Endothelial cell of umbilical vein (primary cell): ENCODE data around the gene GAS2L3. TPM values are rescaled to one million over a fixed set of nuclear protein-coding genes. Genes with fewer than 3 reads are reported as not detected.
A peak's percentile ranks its signal among the peaks of the same experiment; 100 is the strongest.

Experiments used
- BruUV-seq: library from RNA; stranded (reverse); fragments of 400-500 nt; replicated peaks from 2 replicates; lab custom pipeline; 2021; lab: Mats Ljungman, UMichigan
- CTCF ChIA-PET: fragments of 300-600, 350-600 bp; sonication (Branson Sonifier 250); formaldehyde crosslinking; loops from one replicate; lab custom pipeline; 2021; ENCODE audit warnings: antibody characterized with exemption, inconsistent platforms; lab: Charles Lee
- POLR2A ChIA-PET: fragments of 300-600, 350-600 bp; sonication (Branson Sonifier 250); formaldehyde crosslinking; loops from one replicate; lab custom pipeline; 2021; ENCODE audit warnings: antibody characterized with exemption, inconsistent platforms; lab: Charles Lee
- DNase-seq: peaks from one replicate; pipeline ENCODE4 v3.0.0-alpha.2; 2011; ENCODE audit warnings: low read depth, low spot score
- FAIRE-seq: peaks from 2 replicates; lab custom pipeline; 2011; peaks lifted over from hg19 to GRCh38; lab: Jason Lieb, UNC
- H2AFZ ChIP-seq: 2 replicates; pipeline ENCODE4 v1.6.0; 2012; ENCODE audit warnings: low read depth, low read length, control low read depth, inconsistent platforms
- H3K27ac ChIP-seq: 2 replicates; pipeline ENCODE4 v1.5.1; 2011; ENCODE audit warnings: low read depth, mild to moderate bottlenecking, control low read depth, low read length, moderate library complexity; ENCODE audit not compliant: insufficient read depth
- H3K27me3 ChIP-seq, 2 experiments: 2 replicates each; pipeline versions ENCODE4 v1.6.0 to v1.6.1; 2011; ENCODE audit warnings: low read length in 2 of 2, mixed read lengths in 1 of 2; ENCODE audit not compliant: control insufficient read depth in 2 of 2, insufficient read depth in 2 of 2
- H3K36me3 ChIP-seq, 2 experiments: 2 replicates in 1 of 2; 3 replicates in 1 of 2; pipeline ENCODE4 v1.5.1; 2011; ENCODE audit warnings: low read length in 2 of 2, mild to moderate bottlenecking in 1 of 2, moderate library complexity in 1 of 2; ENCODE audit not compliant: control insufficient read depth in 2 of 2, insufficient read depth in 2 of 2; ENCODE audit errors: extremely low read depth in 1 of 2
- H3K4me1 ChIP-seq: 3 replicates; pipeline ENCODE4 v1.5.1; 2011; ENCODE audit warnings: mild to moderate bottlenecking, low read length; ENCODE audit not compliant: control insufficient read depth, insufficient read depth; ENCODE audit errors: extremely low read depth
- H3K4me2 ChIP-seq: 2 replicates; pipeline ENCODE4 v1.6.1; 2011; ENCODE audit warnings: low read length, control low read depth, mixed read lengths; ENCODE audit not compliant: insufficient read depth
- H3K4me3 ChIP-seq, 3 experiments: fragments of 200-600 bp in 1 of 3; sonication (generic), shearing (Covaris generic) in 1 of 3; replicated peaks in 1 of 3; 2 replicates each; pipeline ENCODE4 v1.5.1; 2011 to 2016; ENCODE audit warnings: control low read depth in 3 of 3, low read length in 3 of 3, mild to moderate bottlenecking in 2 of 3, inconsistent platforms in 1 of 3, low read depth in 1 of 3, moderate library complexity in 1 of 3; ENCODE audit not compliant: insufficient read depth in 1 of 3
- H3K79me2 ChIP-seq: 2 replicates; pipeline ENCODE4 v1.6.0; 2012; ENCODE audit warnings: low read length, inconsistent platforms; ENCODE audit not compliant: control insufficient read depth, insufficient read depth
- H3K9ac ChIP-seq: replicated peaks from 2 replicates; pipeline ENCODE3; 2011; ENCODE audit warnings: low read length, control low read depth; ENCODE audit not compliant: insufficient read depth; ENCODE audit errors: extremely low read depth
- H3K9me1 ChIP-seq: replicated peaks from 3 replicates; pipeline ENCODE4 v1.6.0; 2011; ENCODE audit warnings: mild to moderate bottlenecking, low read length; ENCODE audit not compliant: control insufficient read depth, insufficient read depth; ENCODE audit errors: extremely low read depth
- H3K9me3 ChIP-seq: replicated peaks from 2 replicates; pipeline ENCODE4 v1.5.1; 2012; ENCODE audit warnings: low read length, inconsistent platforms; ENCODE audit not compliant: control insufficient read depth, insufficient read depth
- H4K20me1 ChIP-seq: replicated peaks from 2 replicates; pipeline ENCODE3; 2011; ENCODE audit warnings: mild to moderate bottlenecking, low read length; ENCODE audit not compliant: control insufficient read depth, insufficient read depth; ENCODE audit errors: extremely low read depth
- CTCF ChIP-seq, 2 donors: IDR thresholded peaks; 1 replicate in 1 of 2; 2 replicates in 1 of 2; pipeline ENCODE4 v1.5.1; 2011; ENCODE audit warnings: low read length in 2 of 2, mild to moderate bottlenecking in 2 of 2, moderate library complexity in 2 of 2, control low read depth in 1 of 2, inconsistent platforms in 1 of 2, low read depth in 1 of 2; ENCODE audit not compliant: insufficient read depth in 1 of 2; ENCODE audit errors: extremely low read depth in 1 of 2
- EZH2 ChIP-seq: IDR thresholded peaks from 2 replicates; pipeline ENCODE4 v1.6.1; 2012; ENCODE audit warnings: borderline replicate concordance, low read depth, mild to moderate bottlenecking, moderate library complexity, low read length, inconsistent platforms; ENCODE audit not compliant: severe bottlenecking
- FOS ChIP-seq: IDR thresholded peaks from 2 replicates; pipeline ENCODE4 v1.6.1; 2011; ENCODE audit warnings: mild to moderate bottlenecking, low read length, moderate library complexity, borderline replicate concordance; ENCODE audit not compliant: insufficient read depth
- GATA2 ChIP-seq: IDR thresholded peaks from 2 replicates; pipeline ENCODE4 v1.7.0; 2011; ENCODE audit warnings: low read depth, mild to moderate bottlenecking, moderate library complexity, mixed read lengths, low read length; ENCODE audit not compliant: insufficient read length, insufficient read depth
- JUN ChIP-seq: IDR thresholded peaks from 2 replicates; pipeline ENCODE4 v1.6.1; 2011; ENCODE audit warnings: borderline replicate concordance, low read depth; ENCODE audit not compliant: insufficient read length, insufficient read depth
- MAX ChIP-seq: IDR thresholded peaks from 2 replicates; pipeline ENCODE4 v1.6.1; 2011; ENCODE audit not compliant: insufficient read depth, insufficient read length
- MYC ChIP-seq: IDR thresholded peaks from one replicate; pipeline ENCODE4 v1.6.1; 2011; ENCODE audit warnings: mild to moderate bottlenecking, low read depth, low read length
- POLR2A ChIP-seq: IDR thresholded peaks from 2 replicates; pipeline ENCODE4 v1.6.1; 2012; ENCODE audit warnings: low read depth, mild to moderate bottlenecking, control low read depth, low read length
- POLR2AphosphoS5 ChIP-seq: IDR thresholded peaks from 2 replicates; pipeline ENCODE4 v1.6.1; 2012; ENCODE audit warnings: low read depth, mild to moderate bottlenecking, control low read depth, low read length, moderate library complexity; ENCODE audit not compliant: insufficient read depth
- dilution Hi-C: fragments of 300-500 bp; cut with MboI; formaldehyde crosslinking; loops from one replicate; pipeline ENCODE4 v1.15.0; 2019; ENCODE audit warnings: low sequenced_read_pairs; ENCODE audit not compliant: extremely low pct_ligation_motif_present
- intact Hi-C: fragments of 100-400 bp; cut with micrococcal nuclease; formaldehyde crosslinking; loops from one replicate; pipeline ENCODE4 v1.10.0; 2022
- polyA plus RNA-seq, 4 experiments: library from polyadenylated mRNA; depleted of rRNA in 3 of 4; stranded (reverse) in 3 of 4; unstranded in 1 of 4; fragments of >200 nt; gene quantifications; 2 replicates each; pipeline versions ENCODE4 v1.2.1 to v1.2.3, GENCODE V29; 2011 to 2012; ENCODE audit warnings: missing spikeins in 1 of 4
- total RNA-seq: library from RNA; stranded (reverse); gene quantifications from 2 replicates; pipeline ENCODE4 v1.2.3, GENCODE V29; 2021

Gene GAS2L3
- total and polyA plus RNA-seq, 2 donors (not counting 3 experiments of a cell fraction or from before 2014, with no cell fraction given) = 6.5 to 47.1 TPM

- Histone ChIP-seq H2AFZ (no peak overlapping the region), H3K27me3 (no peaks in the 10 kb centered on the region), H3K4me3 (no peak overlapping the region), H3K9me1 (no peaks in the 10 kb centered on the region), H3K9me3 (no peaks in the 10 kb centered on the region), H3K4me2 (peak overlapping the region; percentile 37), H4K20me1 (no peaks in the 10 kb centered on the region), H3K27ac (no peak overlapping the region), H3K36me3 (no peaks in the 10 kb centered on the region), H3K79me2 (peaks cover 47% of the 10 kb centered on the region), H3K4me1 (no peaks in the 10 kb centered on the region), H3K9ac (no peak overlapping the region)
- intact Hi-C loops = no loop called here
- no peak for TF ChIP-seq GATA2
- no peak for TF ChIP-seq JUN
- TF ChIP-seq POLR2AphosphoS5 = no peak
- no peak for TF ChIP-seq POLR2A
- no peak for TF ChIP-seq EZH2
- no peak for TF ChIP-seq MAX
- TF ChIP-seq MYC = no peak
- no peak for TF ChIP-seq CTCF (IDR thresholded peaks at IDR 0.05; ENCODE audit: extremely low read depth in 1 of 2, insufficient read depth in 1 of 2, low read depth in 1 of 2, low read length in 2 of 2)
- no peak for TF ChIP-seq FOS
- dilution Hi-C loops = no loop called here
- FAIRE-seq (no peak), DNase-seq (peak; percentile 46)
- BruUV-seq = no TSS peak
- CTCF ChIA-PET = interaction anchor here (0.8 to 2.6 kb wide), 11 partner anchors 10 to 189 kb away, joined by 3 to 10 read pairs (median 5); partner anchors contain the start of gene GAS2L3
- POLR2A ChIA-PET = interaction anchor here (0.5 kb wide), 1 partner anchor 686 kb away, joined by 3 read pairs; no protein-coding TSS in a partner anchor
Measured at GRCh38 chr12:100593490-100593889, 20.0 kb downstream of the GAS2L3 start.
